Fibroblast of skin of abdomen (primary cell): ENCODE results near the gene OR6C74. TPM values are rescaled to one million over a fixed set of nuclear protein-coding genes. Genes with fewer than 3 reads are reported as not detected.

Source experiments
- DNase-seq: peaks from one replicate; pipeline ENCODE4 v3.0.0-alpha.2; 2013
- polyA plus RNA-seq, 2 experiments: library from polyadenylated mRNA; unstranded; fragments of 120-200 nt; gene quantifications; one replicate each; pipeline ENCODE4 v1.2.1, GENCODE V29; 2013; ENCODE audit not compliant: insufficient read length in 2 of 2

OR6C74 gene
- not detected for polyA plus RNA-seq (2013, experiment 1 of 2; ENCODE audit: insufficient read length)
- not detected for polyA plus RNA-seq (2013, experiment 2 of 2; ENCODE audit: insufficient read length)

GRCh38 chr12:55244309-55244708 lies at the start of gene OR6C74:
TSS of gene OR6C74 (plus strand) at chr12:55244609. CDS start at chr12:55247288, 2,679 bp downstream.
- DNase-seq = no peak

DNA sequence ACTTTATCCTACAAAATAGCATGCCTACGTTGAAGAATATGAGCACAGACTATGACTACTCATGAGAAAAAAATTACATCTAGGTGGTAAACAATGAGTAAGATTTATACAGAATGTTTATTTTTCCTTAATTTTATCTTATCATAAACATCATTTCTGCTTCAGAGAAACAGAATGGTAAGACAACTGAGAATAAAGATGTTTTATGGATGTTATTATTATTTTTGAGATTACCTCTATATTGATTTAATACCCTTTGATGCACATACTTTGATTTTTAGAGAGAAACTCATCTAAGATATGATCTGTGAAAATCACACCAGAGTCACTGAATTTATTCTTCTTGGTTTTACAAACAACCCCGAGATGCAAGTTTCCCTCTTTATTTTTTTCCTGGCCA lies 23.7 kb upstream of the OR6C74 start, which contains the start of gene OR10A7:
TSS of gene OR10A7 (plus strand) at position 301 of the 400 bp plus-strand sequence. CDS start at position 301, 0 bp downstream.
- DNase-seq = no peak

- DNase-seq = no peak
These were observed 17.9 kb upstream of the OR6C74 start for GRCh38 chr12:55226523-55226922.

DNA sequence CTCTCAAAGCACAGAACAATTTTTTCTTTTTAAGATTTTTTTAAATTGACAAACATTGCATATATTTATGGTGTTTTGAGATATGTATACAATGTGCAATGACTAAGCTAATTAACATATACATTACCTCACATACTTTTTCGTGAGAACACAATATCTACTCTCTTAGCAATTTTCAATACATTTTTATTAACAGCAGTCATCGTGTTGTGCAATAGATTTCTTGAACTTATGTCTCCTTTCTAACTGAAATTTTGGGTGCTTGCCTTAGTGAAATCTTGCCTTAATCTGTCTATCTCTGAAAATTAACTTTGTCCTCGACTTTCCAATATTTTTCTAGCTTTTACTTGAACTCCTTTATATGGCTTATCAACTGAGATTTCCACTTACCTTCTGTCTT lies 16.8 kb upstream of the OR6C74 start:
- no peak for DNase-seq

- no peak for DNase-seq
These were observed 1.8 kb downstream of the OR6C74 start for GRCh38 chr12:55246159-55246558.

DNA sequence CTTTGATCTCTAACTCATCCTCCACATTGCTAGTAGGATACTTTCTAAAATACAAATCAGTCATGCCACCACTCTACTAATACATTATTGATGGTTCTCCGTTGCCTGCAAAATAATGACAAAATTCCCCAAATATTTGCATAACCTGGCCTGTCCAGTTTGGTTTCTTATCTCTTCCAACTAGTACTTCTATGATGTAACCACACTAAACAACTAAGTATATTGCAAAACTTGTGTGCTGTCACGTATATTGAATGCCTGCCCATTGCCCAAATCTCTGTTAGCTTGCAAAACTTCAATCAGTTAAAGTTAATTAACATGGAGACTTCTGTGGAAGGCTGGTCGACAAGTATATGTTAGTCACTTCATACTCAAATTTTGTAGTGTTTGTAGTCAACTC lies 6.5 kb downstream of the OR6C74 start:
- no peak for DNase-seq

GRCh38 chr12:55253281-55253680 lies 8.9 kb downstream of the OR6C74 start:
- DNase-seq = no peak

DNA sequence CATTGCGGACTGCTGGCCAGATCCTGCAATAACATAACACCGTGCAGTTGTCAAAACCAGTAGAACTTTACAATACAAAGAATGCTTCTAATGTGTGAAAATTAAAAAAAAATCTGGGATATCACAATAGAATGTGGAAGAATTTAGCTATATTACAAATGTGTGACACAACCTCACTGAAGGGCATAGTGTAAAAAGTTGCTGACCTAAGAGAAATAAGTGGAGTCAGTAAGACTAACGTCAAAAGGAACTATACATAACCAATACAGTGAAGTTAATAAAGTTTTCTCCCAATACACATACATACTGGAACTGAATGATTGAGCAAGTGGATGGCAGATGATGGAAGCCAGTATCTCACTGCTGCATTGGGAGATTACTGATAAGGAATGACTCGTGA lies 12.4 kb downstream of the OR6C74 start:
- DNase-seq = no peak

DNA sequence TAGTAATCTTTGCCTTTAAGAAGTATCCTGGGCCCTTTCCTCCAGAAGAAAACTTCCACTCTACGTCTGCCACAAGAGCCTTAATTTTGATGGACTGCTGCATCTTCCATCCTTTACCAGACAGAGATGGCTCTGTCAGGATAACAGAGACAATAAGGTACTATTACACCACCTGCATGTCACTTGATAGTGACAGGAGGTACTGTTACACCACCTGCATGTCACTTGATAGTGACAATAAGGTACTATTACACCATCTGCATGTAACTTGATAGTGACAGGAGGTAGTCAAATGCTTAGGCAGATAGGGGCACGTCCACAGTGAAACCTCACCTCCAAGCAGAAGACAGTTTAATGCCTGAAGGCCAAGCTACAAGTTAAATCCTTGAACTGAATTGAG lies 13.9 kb downstream of the OR6C74 start:
- DNase-seq = no peak

DNA sequence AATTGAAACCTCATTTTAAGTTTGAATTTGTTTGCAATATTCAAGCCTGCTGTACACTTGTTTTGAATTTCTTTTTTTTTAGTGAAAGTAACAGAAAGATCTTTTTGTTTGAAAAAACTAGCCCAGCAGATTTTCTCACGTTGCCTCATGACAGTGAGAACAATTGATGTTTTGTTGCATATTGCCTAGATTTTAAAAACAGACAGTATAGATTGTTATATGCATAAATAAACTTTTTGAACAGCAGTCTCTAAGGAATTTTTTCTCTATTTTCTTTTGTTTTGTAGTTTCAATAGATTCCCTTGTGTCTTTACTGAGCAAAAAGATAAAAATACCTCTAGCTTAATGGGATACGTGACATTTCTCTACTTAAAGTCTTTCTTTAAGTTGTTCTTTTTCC lies 36.6 kb downstream of the OR6C74 start:
- no peak for DNase-seq

GRCh38 chr12:55289999-55290398 lies 45.6 kb downstream of the OR6C74 start:
- DNase-seq = no peak
